H9 (cell line): ENCODE data around the gene HMCES. TPM values are rescaled to one million over a fixed set of nuclear protein-coding genes. Genes with fewer than 3 reads are reported as not detected.

ENCODE experiments used
- DNase-seq: peaks from one replicate; pipeline ENCODE4 v3.0.0-alpha.2; 2017
- H2AFZ ChIP-seq: one replicate; pipeline ENCODE4 v1.6.1; 2013; ENCODE audit warnings: mild to moderate bottlenecking, low read length, control low read depth, moderate library complexity
- H2AK5ac ChIP-seq: 2 replicates; pipeline ENCODE4 v1.6.1; 2013; ENCODE audit warnings: low read length, control low read depth, mixed read lengths; ENCODE audit not compliant: insufficient read length
- H2BK120ac ChIP-seq: one replicate; pipeline ENCODE4 v1.6.1; 2013; ENCODE audit warnings: low read depth, mild to moderate bottlenecking, low read length, control low read depth, inconsistent platforms; ENCODE audit not compliant: poor library complexity, severe bottlenecking
- H2BK12ac ChIP-seq: 2 replicates; pipeline ENCODE4 v1.6.1; 2013; ENCODE audit warnings: low read length, control low read depth, mixed read lengths, low read depth; ENCODE audit not compliant: insufficient read length
- H2BK15ac ChIP-seq: 2 replicates; pipeline ENCODE4 v1.6.1; 2013; ENCODE audit warnings: low read depth, low read length, control low read depth
- H2BK20ac ChIP-seq: one replicate; pipeline ENCODE4 v1.6.1; 2013; ENCODE audit warnings: low read depth, mild to moderate bottlenecking, low read length, control low read depth, inconsistent platforms; ENCODE audit not compliant: poor library complexity, severe bottlenecking
- H2BK5ac ChIP-seq: 2 replicates; pipeline ENCODE4 v1.6.1; 2013; ENCODE audit warnings: low read length, control low read depth, mixed read lengths; ENCODE audit not compliant: insufficient read length
- H3K14ac ChIP-seq: 2 replicates; pipeline ENCODE4 v1.6.1; 2013; ENCODE audit warnings: low read length, control low read depth; ENCODE audit not compliant: insufficient read depth
- H3K18ac ChIP-seq: 2 replicates; pipeline ENCODE4 v1.6.1; 2013; ENCODE audit warnings: low read depth, mild to moderate bottlenecking, mixed read lengths, low read length, control low read depth; ENCODE audit not compliant: insufficient read length
- H3K23ac ChIP-seq: 2 replicates; pipeline ENCODE4 v1.6.1; 2013; ENCODE audit warnings: low read length, control low read depth, mixed read lengths, low read depth; ENCODE audit not compliant: insufficient read length
- H3K23me2 ChIP-seq: 2 replicates; pipeline ENCODE4 v1.6.1; 2013; ENCODE audit warnings: low read depth, mild to moderate bottlenecking, mixed read lengths, low read length, control low read depth; ENCODE audit not compliant: insufficient read length, poor library complexity, severe bottlenecking
- H3K27ac ChIP-seq: 2 replicates; pipeline ENCODE4 v1.5.1; 2013; ENCODE audit warnings: low read length, control low read depth, mixed read lengths, low read depth; ENCODE audit not compliant: insufficient read length
- H3K27me3 ChIP-seq: 2 replicates; pipeline ENCODE4 v1.6.1; 2013; ENCODE audit warnings: low read length, control low read depth, inconsistent platforms; ENCODE audit not compliant: insufficient read depth
- H3K4ac ChIP-seq: 2 replicates; pipeline ENCODE4 v1.6.1; 2013; ENCODE audit warnings: low read depth, mild to moderate bottlenecking, control low read depth, inconsistent platforms, low read length, moderate library complexity
- H3K4me1 ChIP-seq: 2 replicates; pipeline ENCODE4 v1.6.1; 2013; ENCODE audit warnings: low read length, control low read depth, inconsistent platforms; ENCODE audit not compliant: insufficient read depth
- H3K4me2 ChIP-seq: 2 replicates; pipeline ENCODE4 v1.6.1; 2013; ENCODE audit warnings: low read length, control low read depth, mixed read lengths; ENCODE audit not compliant: insufficient read length, insufficient read depth
- H3K56ac ChIP-seq: 2 replicates; pipeline ENCODE4 v1.6.1; 2013; ENCODE audit warnings: low read depth, mild to moderate bottlenecking, mixed read lengths, low read length, control low read depth; ENCODE audit not compliant: insufficient read length
- H3K79me1 ChIP-seq: 2 replicates; pipeline ENCODE4 v1.6.1; 2013; ENCODE audit warnings: low read depth, mild to moderate bottlenecking, moderate library complexity, low read length, control low read depth, inconsistent platforms; ENCODE audit not compliant: insufficient read depth, poor library complexity, severe bottlenecking
- H3K79me2 ChIP-seq: 2 replicates; pipeline ENCODE4 v1.6.1; 2013; ENCODE audit warnings: low read length, control low read depth, inconsistent platforms; ENCODE audit not compliant: insufficient read depth
- H3K9ac ChIP-seq: 2 replicates; pipeline ENCODE4 v1.6.1; 2013; ENCODE audit warnings: low read length, control low read depth, mixed read lengths; ENCODE audit not compliant: insufficient read length; ENCODE audit errors: extremely low read depth
- H3K9me3 ChIP-seq: one replicate; pipeline ENCODE4 v1.6.1; 2013; ENCODE audit warnings: low read depth, low read length, inconsistent platforms; ENCODE audit not compliant: control insufficient read depth
- H3T11ph ChIP-seq: one replicate; pipeline ENCODE4 v1.6.1; 2013; ENCODE audit warnings: mild to moderate bottlenecking, low read length, control low read depth, inconsistent platforms
- H4K20me1 ChIP-seq: one replicate; pipeline ENCODE4 v1.6.1; 2013; ENCODE audit not compliant: control insufficient read depth, insufficient read length, insufficient read depth
- H4K5ac ChIP-seq: 2 replicates; pipeline ENCODE4 v1.6.1; 2013; ENCODE audit warnings: low read depth, mild to moderate bottlenecking, mixed read lengths, low read length, control low read depth; ENCODE audit not compliant: insufficient read length
- H4K8ac ChIP-seq: replicated peaks from 2 replicates; pipeline ENCODE4 v1.6.1; 2013; ENCODE audit warnings: low read length, control low read depth, mixed read lengths, low read depth; ENCODE audit not compliant: insufficient read length
- H4K91ac ChIP-seq: 2 replicates; pipeline ENCODE4 v1.6.1; 2013; ENCODE audit warnings: low read depth, mild to moderate bottlenecking, moderate library complexity, mixed read lengths, low read length, control low read depth; ENCODE audit not compliant: insufficient read length
- H3K27ac Mint-ChIP-seq, 3 experiments: 2 replicates in 2 of 3; 3 replicates in 1 of 3; pipeline ENCODE4 v1.8.0; 2020 to 2021; ENCODE audit warnings: mixed read lengths in 3 of 3, mild to moderate bottlenecking in 1 of 3, moderate library complexity in 1 of 3
- H3K27me3 Mint-ChIP-seq: 2 replicates; pipeline ENCODE4 v1.8.0; 2021; ENCODE audit warnings: low read depth, mild to moderate bottlenecking, moderate library complexity, mixed read lengths
- H3K36me3 Mint-ChIP-seq, 3 experiments: 2 replicates in 2 of 3; 3 replicates in 1 of 3; pipeline ENCODE4 v1.8.0; 2020 to 2021; ENCODE audit warnings: low read depth in 3 of 3, mixed read lengths in 3 of 3; ENCODE audit not compliant: insufficient read depth in 1 of 3
- H3K4me1 Mint-ChIP-seq, 2 experiments: 2 replicates each; pipeline ENCODE4 v1.8.0; 2020; ENCODE audit warnings: mixed read lengths in 2 of 2
- H3K4me3 Mint-ChIP-seq, 2 experiments: 2 replicates in 1 of 2; 3 replicates in 1 of 2; pipeline ENCODE4 v1.8.0; 2020 to 2021; ENCODE audit warnings: mild to moderate bottlenecking in 2 of 2, mixed read lengths in 2 of 2, moderate library complexity in 1 of 2
- H3K9me3 Mint-ChIP-seq, 2 experiments: 2 replicates in 1 of 2; 3 replicates in 1 of 2; pipeline ENCODE4 v1.8.0; 2020; ENCODE audit warnings: mild to moderate bottlenecking in 2 of 2, mixed read lengths in 2 of 2, moderate library complexity in 1 of 2
- WGBS: extraction: QIAGEN DNeasy Blood & Tissue Kit; methylation state at CpG from one replicate; pipeline ENCODE4 v1.1.7; 2013; ENCODE audit warnings: missing lambda C conversion rate, low lambda C conversion rate, mixed read lengths; ENCODE audit not compliant: insufficient read length; ENCODE audit errors: extremely low coverage; 5-methylcytosine and 5-hydroxymethylcytosine counted together
- total RNA-seq: library from RNA; stranded (reverse); gene quantifications from 2 replicates; pipeline ENCODE4 v1.2.1, GENCODE V29; 2021
- TF ChIP-seq, protein P1 (sequence below): fragments of 200-600 bp; sonication (generic); conservative IDR thresholded peaks from 3 replicates; pipeline ENCODE4 v1.8.0; 2021; ENCODE audit warnings: antibody characterized with exemption, mild to moderate bottlenecking

Gene HMCES
- total RNA-seq, 1 experiment from 2014 or later = 52.4 TPM

DNA sequence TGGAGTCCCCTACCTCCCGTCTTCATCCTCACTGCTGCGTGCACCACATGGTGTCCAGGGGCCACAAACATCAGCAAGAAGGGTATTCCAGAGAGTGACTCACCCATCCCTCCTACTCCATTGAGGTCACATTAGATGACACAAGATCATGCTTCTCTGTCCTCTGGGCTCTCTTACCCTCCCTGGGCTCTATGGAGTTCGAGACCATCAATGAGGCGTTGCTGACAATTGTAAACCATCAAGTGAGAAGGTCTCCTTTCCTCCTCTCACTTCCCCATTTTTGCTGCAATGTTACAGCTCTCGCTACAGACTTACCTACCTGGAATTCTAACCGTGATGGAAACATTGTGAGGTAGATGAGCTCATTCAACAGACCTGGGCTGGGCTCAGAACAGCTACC lies 51.7 kb downstream of the HMCES start:
- Histone ChIP-seq H3K79me2 (no peaks in the 10 kb centered on the region), H2BK15ac (no peak overlapping the region), H3K14ac (no peak overlapping the region; the same call in 1 of the 2 replicates), H3K9ac (no peak overlapping the region), H3K56ac (no peak overlapping the region), H3K27ac (no peak overlapping the region), H4K20me1 (no peaks in the 10 kb centered on the region), H3K18ac (no peak overlapping the region), H2AK5ac (no peak overlapping the region), H2BK12ac (no peak overlapping the region), H4K91ac (no peak overlapping the region), H2BK20ac (no peak overlapping the region), H3K23ac (no peak overlapping the region), H2AFZ (no peak overlapping the region), H4K5ac (no peak overlapping the region), H2BK120ac (no peak overlapping the region), H2BK5ac (no peak overlapping the region), H3K27me3 (no peaks in the 10 kb centered on the region), H3K4ac (no peak overlapping the region), H3K79me1 (no peaks in the 10 kb centered on the region), H3K9me3 (no peaks in the 10 kb centered on the region), H3T11ph (no peak overlapping the region), H3K23me2 (no peaks in the 10 kb centered on the region), H4K8ac (no peak overlapping the region), H3K4me2 (no peak overlapping the region), H3K4me1 (no peaks in the 10 kb centered on the region)
- peaks cover 3% of the 10 kb centered on the region for H3K27me3 Mint-ChIP-seq
- TF ChIP-seq, protein P1, sequence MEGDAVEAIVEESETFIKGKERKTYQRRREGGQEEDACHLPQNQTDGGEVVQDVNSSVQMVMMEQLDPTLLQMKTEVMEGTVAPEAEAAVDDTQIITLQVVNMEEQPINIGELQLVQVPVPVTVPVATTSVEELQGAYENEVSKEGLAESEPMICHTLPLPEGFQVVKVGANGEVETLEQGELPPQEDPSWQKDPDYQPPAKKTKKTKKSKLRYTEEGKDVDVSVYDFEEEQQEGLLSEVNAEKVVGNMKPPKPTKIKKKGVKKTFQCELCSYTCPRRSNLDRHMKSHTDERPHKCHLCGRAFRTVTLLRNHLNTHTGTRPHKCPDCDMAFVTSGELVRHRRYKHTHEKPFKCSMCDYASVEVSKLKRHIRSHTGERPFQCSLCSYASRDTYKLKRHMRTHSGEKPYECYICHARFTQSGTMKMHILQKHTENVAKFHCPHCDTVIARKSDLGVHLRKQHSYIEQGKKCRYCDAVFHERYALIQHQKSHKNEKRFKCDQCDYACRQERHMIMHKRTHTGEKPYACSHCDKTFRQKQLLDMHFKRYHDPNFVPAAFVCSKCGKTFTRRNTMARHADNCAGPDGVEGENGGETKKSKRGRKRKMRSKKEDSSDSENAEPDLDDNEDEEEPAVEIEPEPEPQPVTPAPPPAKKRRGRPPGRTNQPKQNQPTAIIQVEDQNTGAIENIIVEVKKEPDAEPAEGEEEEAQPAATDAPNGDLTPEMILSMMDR = no peak
- no CpG with 5 or more reads among the region's 6 CpGs for WGBS
- no peaks in the 10 kb centered on the region for H3K4me1 Mint-ChIP-seq
- no peaks in the 10 kb centered on the region for H3K9me3 Mint-ChIP-seq
- H3K36me3 Mint-ChIP-seq = no peaks in the 10 kb centered on the region; a peak in 1 of 7 replicates
- no peak overlapping the region for H3K4me3 Mint-ChIP-seq
- DNase-seq = no peak
- no peak overlapping the region for H3K27ac Mint-ChIP-seq
